ENCODE measurements around the gene TRMT112.

- TF ChIP-seq, protein P1, sequence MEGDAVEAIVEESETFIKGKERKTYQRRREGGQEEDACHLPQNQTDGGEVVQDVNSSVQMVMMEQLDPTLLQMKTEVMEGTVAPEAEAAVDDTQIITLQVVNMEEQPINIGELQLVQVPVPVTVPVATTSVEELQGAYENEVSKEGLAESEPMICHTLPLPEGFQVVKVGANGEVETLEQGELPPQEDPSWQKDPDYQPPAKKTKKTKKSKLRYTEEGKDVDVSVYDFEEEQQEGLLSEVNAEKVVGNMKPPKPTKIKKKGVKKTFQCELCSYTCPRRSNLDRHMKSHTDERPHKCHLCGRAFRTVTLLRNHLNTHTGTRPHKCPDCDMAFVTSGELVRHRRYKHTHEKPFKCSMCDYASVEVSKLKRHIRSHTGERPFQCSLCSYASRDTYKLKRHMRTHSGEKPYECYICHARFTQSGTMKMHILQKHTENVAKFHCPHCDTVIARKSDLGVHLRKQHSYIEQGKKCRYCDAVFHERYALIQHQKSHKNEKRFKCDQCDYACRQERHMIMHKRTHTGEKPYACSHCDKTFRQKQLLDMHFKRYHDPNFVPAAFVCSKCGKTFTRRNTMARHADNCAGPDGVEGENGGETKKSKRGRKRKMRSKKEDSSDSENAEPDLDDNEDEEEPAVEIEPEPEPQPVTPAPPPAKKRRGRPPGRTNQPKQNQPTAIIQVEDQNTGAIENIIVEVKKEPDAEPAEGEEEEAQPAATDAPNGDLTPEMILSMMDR (IDR thresholded peaks at IDR 0.05; ENCODE audit: low read depth, low read length, missing input control), result no peak
- TF ChIP-seq REST (IDR thresholded peaks at IDR 0.05) (no peak), RAD21 (IDR thresholded peaks at IDR 0.05) (no peak), EGR1 (IDR thresholded peaks at IDR 0.05; ENCODE audit: low read depth in 2 of 2) (no peak)
These were observed 50.0 kb downstream of the TRMT112 start for GRCh38 chr11:64267207-64267945.

All from liver (tissue), 3 donors.